Measurements from ENCODE around the gene SLC48A1.

SLC48A1 gene

GRCh38 chr12:47791874-47792273 is 18.8 kb downstream of the SLC48A1 start (continued):
- no peak for TF ChIP-seq ZFP30 (CRISPR knock-in tag; IDR thresholded peaks at IDR 0.05)
- TF ChIP-seq GLIS3 (CRISPR knock-in tag; IDR thresholded peaks at IDR 0.05) = no peak
- TF ChIP-seq CSDC2 (CRISPR knock-in tag; IDR thresholded peaks at IDR 0.05) = no peak
- no peak for TF ChIP-seq ZNF565 (CRISPR knock-in tag; conservative IDR thresholded peaks at IDR 0.05; ENCODE audit: low read depth)
- no peak for TF ChIP-seq ARNTL (CRISPR knock-in tag; IDR thresholded peaks at IDR 0.05; ENCODE audit: borderline replicate concordance, low read depth)
- no peak for TF ChIP-seq ZFP3 (CRISPR knock-in tag; IDR thresholded peaks at IDR 0.05)
- no peak for TF ChIP-seq PPARA (CRISPR knock-in tag; IDR thresholded peaks at IDR 0.05; ENCODE audit: borderline replicate concordance)
- TF ChIP-seq ISL1 (CRISPR knock-in tag; IDR thresholded peaks at IDR 0.05) = no peak
- TF ChIP-seq ZNF8 (CRISPR knock-in tag; IDR thresholded peaks at IDR 0.05) = no peak
- TF ChIP-seq ESRRG (CRISPR knock-in tag; IDR thresholded peaks at IDR 0.05) = no peak

GRCh38 chr12:47793015-47793681 is 20.1 kb downstream of the SLC48A1 start:
- no peak for TF ChIP-seq ZNF8 (CRISPR knock-in tag; IDR thresholded peaks at IDR 0.05)
- no peak for ATAC-seq

GRCh38 chr12:47794679-47795078 is 21.6 kb downstream of the SLC48A1 start:
- TF ChIP-seq POU6F1 (CRISPR knock-in tag; IDR thresholded peaks at IDR 0.05; ENCODE audit: borderline replicate concordance, low read depth) = no peak
- no peak for TF ChIP-seq ZC3H10 (CRISPR knock-in tag; IDR thresholded peaks at IDR 0.05)
- no peak for TF ChIP-seq ESRRG (CRISPR knock-in tag; IDR thresholded peaks at IDR 0.05)
- no peak for TF ChIP-seq TSHZ2 (CRISPR knock-in tag; IDR thresholded peaks at IDR 0.05)
- TF ChIP-seq PATZ1 (CRISPR knock-in tag; IDR thresholded peaks at IDR 0.05; ENCODE audit: borderline replicate concordance) = no peak
- no peak for TF ChIP-seq BACH2 (CRISPR knock-in tag; IDR thresholded peaks at IDR 0.05; ENCODE audit: borderline replicate concordance)
- no peak for TF ChIP-seq PPARA (CRISPR knock-in tag; IDR thresholded peaks at IDR 0.05; ENCODE audit: borderline replicate concordance)
- no peak for TF ChIP-seq ZNF8 (CRISPR knock-in tag; IDR thresholded peaks at IDR 0.05)
- no peak for TF ChIP-seq CSDC2 (CRISPR knock-in tag; IDR thresholded peaks at IDR 0.05)
- no peak for TF ChIP-seq ZNF565 (CRISPR knock-in tag; conservative IDR thresholded peaks at IDR 0.05; ENCODE audit: low read depth)
- no peak for ATAC-seq

DNA sequence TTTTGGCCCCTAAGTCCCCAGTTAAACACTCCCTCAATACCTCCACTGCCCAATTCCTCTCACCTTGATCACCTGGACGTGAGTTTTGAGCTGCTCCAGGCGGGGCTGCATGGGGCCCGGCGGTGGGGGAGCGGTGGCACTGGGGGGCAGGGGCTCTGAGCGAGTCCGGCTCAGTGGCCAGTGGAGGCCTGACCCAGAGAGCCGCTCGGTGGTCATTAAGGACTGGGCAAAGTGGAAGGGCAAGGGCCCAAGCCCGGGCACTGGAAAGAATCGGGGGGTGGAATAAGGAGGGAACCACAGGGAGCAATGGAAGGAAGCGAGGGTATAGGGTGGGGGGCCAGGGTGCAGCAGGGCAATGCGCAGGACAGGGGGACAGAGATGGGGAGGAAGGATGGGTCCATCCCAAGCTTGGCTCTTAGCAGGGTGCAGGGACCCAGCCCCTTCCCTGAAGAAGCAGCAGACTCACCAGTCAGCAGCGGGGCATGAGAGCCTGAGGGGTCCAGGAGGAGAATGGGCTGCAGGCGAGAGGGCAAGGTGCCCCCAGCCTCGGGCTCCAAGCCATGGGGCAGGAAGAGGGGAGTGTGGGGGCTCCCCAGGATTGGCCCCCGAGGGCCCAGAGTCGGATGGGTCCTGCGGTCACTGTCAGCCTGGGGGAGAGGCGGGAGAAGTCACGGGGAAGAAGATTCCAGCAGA is 22.2 kb downstream of the SLC48A1 start:
- no peak for ATAC-seq
- TF ChIP-seq TSHZ2 (CRISPR knock-in tag; IDR thresholded peaks at IDR 0.05) (no peak), BACH2 (CRISPR knock-in tag; IDR thresholded peaks at IDR 0.05; ENCODE audit: borderline replicate concordance) (no peak), PATZ1 (CRISPR knock-in tag; IDR thresholded peaks at IDR 0.05; ENCODE audit: borderline replicate concordance) (no peak), RARB (CRISPR knock-in tag; IDR thresholded peaks at IDR 0.05) (no peak), ESRRG (CRISPR knock-in tag; IDR thresholded peaks at IDR 0.05) (no peak), ARNTL (CRISPR knock-in tag; IDR thresholded peaks at IDR 0.05; ENCODE audit: borderline replicate concordance, low read depth) (no peak), ZC3H10 (CRISPR knock-in tag; IDR thresholded peaks at IDR 0.05) (no peak), CSDC2 (CRISPR knock-in tag; IDR thresholded peaks at IDR 0.05) (no peak), ZNF565 (CRISPR knock-in tag; conservative IDR thresholded peaks at IDR 0.05; ENCODE audit: low read depth) (no peak), GLIS3 (CRISPR knock-in tag; IDR thresholded peaks at IDR 0.05) (no peak), POU6F1 (CRISPR knock-in tag; IDR thresholded peaks at IDR 0.05; ENCODE audit: borderline replicate concordance, low read depth) (no peak), TCF4 (CRISPR knock-in tag; IDR thresholded peaks at IDR 0.05; ENCODE audit: borderline replicate concordance) (no peak)
- TF ChIP-seq, protein P1, sequence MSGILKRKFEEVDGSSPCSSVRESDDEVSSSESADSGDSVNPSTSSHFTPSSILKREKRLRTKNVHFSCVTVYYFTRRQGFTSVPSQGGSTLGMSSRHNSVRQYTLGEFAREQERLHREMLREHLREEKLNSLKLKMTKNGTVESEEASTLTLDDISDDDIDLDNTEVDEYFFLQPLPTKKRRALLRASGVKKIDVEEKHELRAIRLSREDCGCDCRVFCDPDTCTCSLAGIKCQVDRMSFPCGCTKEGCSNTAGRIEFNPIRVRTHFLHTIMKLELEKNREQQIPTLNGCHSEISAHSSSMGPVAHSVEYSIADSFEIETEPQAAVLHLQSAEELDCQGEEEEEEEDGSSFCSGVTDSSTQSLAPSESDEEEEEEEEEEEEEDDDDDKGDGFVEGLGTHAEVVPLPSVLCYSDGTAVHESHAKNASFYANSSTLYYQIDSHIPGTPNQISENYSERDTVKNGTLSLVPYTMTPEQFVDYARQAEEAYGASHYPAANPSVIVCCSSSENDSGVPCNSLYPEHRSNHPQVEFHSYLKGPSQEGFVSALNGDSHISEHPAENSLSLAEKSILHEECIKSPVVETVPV (CRISPR knock-in tag; IDR thresholded peaks at IDR 0.05) = no peak

Measured in SK-N-SH treated with all-trans-retinoic acid at 6 μM for 48 hours (cell line).